Measurements from ENCODE around the gene PRODH.

Gene PRODH, protein sequence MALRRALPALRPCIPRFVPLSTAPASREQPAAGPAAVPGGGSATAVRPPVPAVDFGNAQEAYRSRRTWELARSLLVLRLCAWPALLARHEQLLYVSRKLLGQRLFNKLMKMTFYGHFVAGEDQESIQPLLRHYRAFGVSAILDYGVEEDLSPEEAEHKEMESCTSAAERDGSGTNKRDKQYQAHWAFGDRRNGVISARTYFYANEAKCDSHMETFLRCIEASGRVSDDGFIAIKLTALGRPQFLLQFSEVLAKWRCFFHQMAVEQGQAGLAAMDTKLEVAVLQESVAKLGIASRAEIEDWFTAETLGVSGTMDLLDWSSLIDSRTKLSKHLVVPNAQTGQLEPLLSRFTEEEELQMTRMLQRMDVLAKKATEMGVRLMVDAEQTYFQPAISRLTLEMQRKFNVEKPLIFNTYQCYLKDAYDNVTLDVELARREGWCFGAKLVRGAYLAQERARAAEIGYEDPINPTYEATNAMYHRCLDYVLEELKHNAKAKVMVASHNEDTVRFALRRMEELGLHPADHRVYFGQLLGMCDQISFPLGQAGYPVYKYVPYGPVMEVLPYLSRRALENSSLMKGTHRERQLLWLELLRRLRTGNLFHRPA

GRCh38 chr22:18935889-18936529 is at the start of gene PRODH:
PRODH (minus strand) TSS chr22:18936293; CDS start chr22:18936287, 6 bp downstream.
- H3K36me3 ChIP-seq (ENCODE audit: control insufficient read depth, insufficient read depth, low read length), result no peaks in the 10 kb centered on the region
- no peaks in the 10 kb centered on the region for H3K27me3 ChIP-seq (ENCODE audit: control insufficient read depth, insufficient read depth, low read length)
- H3K4me3 ChIP-seq (ENCODE audit: low read depth, low read length), result no peak within 1 kb of the TSS
- H3K27ac ChIP-seq (ENCODE audit: low read depth, low read length), result no peak within 1 kb of the TSS
- no peak within 1 kb of the TSS for H3K9ac ChIP-seq (ENCODE audit: low read length)
- no peaks in the 10 kb centered on the region for H3K4me1 ChIP-seq (ENCODE audit: control insufficient read depth, insufficient read depth, low read length)
- no peaks in the 10 kb centered on the region for H3K9me3 ChIP-seq (ENCODE audit: control insufficient read depth, insufficient read depth, low read depth, low read length)

GRCh38 chr22:18985780-18986179 is 49.7 kb upstream of the PRODH start:
- Histone ChIP-seq H3K4me1 (ENCODE audit: control insufficient read depth, insufficient read depth, low read length) (no peaks in the 10 kb centered on the region), H3K9me3 (ENCODE audit: control insufficient read depth, insufficient read depth, low read depth, low read length) (peaks cover 4% of the 10 kb centered on the region), H3K4me3 (ENCODE audit: low read depth, low read length) (no peak overlapping the region), H3K27me3 (ENCODE audit: control insufficient read depth, insufficient read depth, low read length) (no peaks in the 10 kb centered on the region), H3K9ac (ENCODE audit: low read length) (no peak overlapping the region), H3K36me3 (ENCODE audit: control insufficient read depth, insufficient read depth, low read length) (no peaks in the 10 kb centered on the region), H3K27ac (ENCODE audit: low read depth, low read length) (no peak overlapping the region)

DNA sequence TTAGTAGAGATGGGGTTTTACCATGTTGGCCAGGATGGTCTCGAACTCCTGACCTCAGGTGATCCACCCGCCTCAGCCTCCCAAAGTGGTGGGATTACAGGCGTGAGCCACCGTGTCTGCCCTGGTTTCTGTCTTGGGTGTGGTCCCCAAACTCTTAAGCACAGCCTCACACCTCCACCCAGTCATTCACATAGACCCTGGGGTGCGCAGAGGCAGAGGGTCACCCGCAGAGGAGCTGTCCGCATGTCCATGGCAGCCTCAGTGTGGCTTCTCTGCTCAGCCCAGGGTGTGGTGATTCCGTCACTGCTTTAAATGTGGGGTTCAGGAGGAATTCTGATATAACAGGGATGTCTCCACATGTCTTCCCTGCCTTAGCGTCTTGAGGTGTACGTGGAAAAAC is 48.5 kb upstream of the PRODH start:
- Histone ChIP-seq H3K4me1 (ENCODE audit: control insufficient read depth, insufficient read depth, low read length) (no peaks in the 10 kb centered on the region), H3K9me3 (ENCODE audit: control insufficient read depth, insufficient read depth, low read depth, low read length) (peaks cover 14% of the 10 kb centered on the region), H3K9ac (ENCODE audit: low read length) (no peak overlapping the region), H3K27me3 (ENCODE audit: control insufficient read depth, insufficient read depth, low read length) (no peaks in the 10 kb centered on the region), H3K4me3 (ENCODE audit: low read depth, low read length) (no peak overlapping the region), H3K36me3 (ENCODE audit: control insufficient read depth, insufficient read depth, low read length) (no peaks in the 10 kb centered on the region), H3K27ac (ENCODE audit: low read depth, low read length) (no peak overlapping the region)

- H3K36me3 ChIP-seq (ENCODE audit: control insufficient read depth, insufficient read depth, low read length), result no peaks in the 10 kb centered on the region
- H3K9me3 ChIP-seq (ENCODE audit: control insufficient read depth, insufficient read depth, low read depth, low read length), result peaks cover 17% of the 10 kb centered on the region
- H3K9ac ChIP-seq (ENCODE audit: low read length), result no peak overlapping the region
- H3K27me3 ChIP-seq (ENCODE audit: control insufficient read depth, insufficient read depth, low read length), result no peaks in the 10 kb centered on the region
- no peak overlapping the region for H3K4me3 ChIP-seq (ENCODE audit: low read depth, low read length)
- H3K27ac ChIP-seq (ENCODE audit: low read depth, low read length), result no peak overlapping the region
- H3K4me1 ChIP-seq (ENCODE audit: control insufficient read depth, insufficient read depth, low read length), result no peaks in the 10 kb centered on the region
These were observed 47.1 kb upstream of the PRODH start for GRCh38 chr22:18983120-18983651.

GRCh38 chr22:18980829-18981228 is 44.7 kb upstream of the PRODH start:
- H3K9me3 ChIP-seq (ENCODE audit: control insufficient read depth, insufficient read depth, low read depth, low read length), result peaks cover 17% of the 10 kb centered on the region
- no peaks in the 10 kb centered on the region for H3K27me3 ChIP-seq (ENCODE audit: control insufficient read depth, insufficient read depth, low read length)
- no peak overlapping the region for H3K4me3 ChIP-seq (ENCODE audit: low read depth, low read length)
- H3K9ac ChIP-seq (ENCODE audit: low read length), result no peak overlapping the region
- H3K27ac ChIP-seq (ENCODE audit: low read depth, low read length), result no peak overlapping the region
- H3K36me3 ChIP-seq (ENCODE audit: control insufficient read depth, insufficient read depth, low read length), result no peaks in the 10 kb centered on the region
- no peaks in the 10 kb centered on the region for H3K4me1 ChIP-seq (ENCODE audit: control insufficient read depth, insufficient read depth, low read length)

- no peak overlapping the region for H3K9ac ChIP-seq (ENCODE audit: low read length)
- H3K4me1 ChIP-seq (ENCODE audit: control insufficient read depth, insufficient read depth, low read length), result no peaks in the 10 kb centered on the region
- no peak overlapping the region for H3K4me3 ChIP-seq (ENCODE audit: low read depth, low read length)
- no peak overlapping the region for H3K27ac ChIP-seq (ENCODE audit: low read depth, low read length)
- H3K36me3 ChIP-seq (ENCODE audit: control insufficient read depth, insufficient read depth, low read length), result no peaks in the 10 kb centered on the region
- no peaks in the 10 kb centered on the region for H3K27me3 ChIP-seq (ENCODE audit: control insufficient read depth, insufficient read depth, low read length)
- peaks cover 17% of the 10 kb centered on the region for H3K9me3 ChIP-seq (ENCODE audit: control insufficient read depth, insufficient read depth, low read depth, low read length)
These were observed 43.9 kb upstream of the PRODH start for GRCh38 chr22:18979957-18980356.

- Histone ChIP-seq H3K36me3 (ENCODE audit: control insufficient read depth, insufficient read depth, low read length) (no peaks in the 10 kb centered on the region), H3K9me3 (ENCODE audit: control insufficient read depth, insufficient read depth, low read depth, low read length) (peaks cover 17% of the 10 kb centered on the region), H3K4me1 (ENCODE audit: control insufficient read depth, insufficient read depth, low read length) (no peaks in the 10 kb centered on the region), H3K4me3 (ENCODE audit: low read depth, low read length) (no peak overlapping the region), H3K9ac (ENCODE audit: low read length) (no peak overlapping the region), H3K27ac (ENCODE audit: low read depth, low read length) (no peak overlapping the region), H3K27me3 (ENCODE audit: control insufficient read depth, insufficient read depth, low read length) (no peaks in the 10 kb centered on the region)
These were observed 42.4 kb upstream of the PRODH start for GRCh38 chr22:18978506-18978905.

GRCh38 chr22:18977824-18978425 is 41.8 kb upstream of the PRODH start:
- no peak overlapping the region for H3K27ac ChIP-seq (ENCODE audit: low read depth, low read length)
- no peak overlapping the region for H3K4me3 ChIP-seq (ENCODE audit: low read depth, low read length)
- H3K27me3 ChIP-seq (ENCODE audit: control insufficient read depth, insufficient read depth, low read length), result no peaks in the 10 kb centered on the region
- H3K4me1 ChIP-seq (ENCODE audit: control insufficient read depth, insufficient read depth, low read length), result no peaks in the 10 kb centered on the region
- H3K9me3 ChIP-seq (ENCODE audit: control insufficient read depth, insufficient read depth, low read depth, low read length), result peaks cover 17% of the 10 kb centered on the region
- H3K9ac ChIP-seq (ENCODE audit: low read length), result no peak overlapping the region
- no peaks in the 10 kb centered on the region for H3K36me3 ChIP-seq (ENCODE audit: control insufficient read depth, insufficient read depth, low read length)

DNA sequence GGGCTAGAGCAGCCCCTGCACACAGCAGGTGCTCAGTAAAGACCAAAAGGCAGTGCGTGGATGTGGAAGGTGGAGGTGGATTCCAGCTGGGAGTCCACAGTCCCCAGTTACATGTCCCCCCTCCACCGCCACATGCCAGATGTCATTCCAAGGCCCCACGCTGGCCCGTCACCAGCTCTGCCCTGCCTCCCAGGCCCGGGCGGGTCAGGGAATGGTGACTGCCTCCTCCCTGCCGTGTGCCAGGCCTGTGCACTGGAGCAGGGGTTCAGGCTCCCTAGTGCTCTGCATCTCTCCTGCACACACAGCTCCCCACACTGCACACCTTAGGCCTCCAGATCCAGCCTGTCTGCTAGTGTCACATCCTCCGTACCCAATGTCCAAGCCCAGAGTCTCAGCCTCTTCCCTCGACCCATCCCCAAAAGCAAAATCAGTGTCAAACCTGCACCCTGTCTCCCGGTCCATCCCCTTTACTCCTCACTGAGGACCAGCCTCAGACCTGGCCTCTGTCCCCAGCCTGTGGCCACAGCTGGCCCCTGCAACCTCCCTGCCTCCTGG is 40.2 kb upstream of the PRODH start:
- peaks cover 4% of the 10 kb centered on the region; the same call in 1 of the 2 replicates for H3K27me3 ChIP-seq (ENCODE audit: control insufficient read depth, insufficient read depth, low read length)
- no peak overlapping the region for H3K9ac ChIP-seq (ENCODE audit: low read length)
- H3K27ac ChIP-seq (ENCODE audit: low read depth, low read length), result no peak overlapping the region
- H3K36me3 ChIP-seq (ENCODE audit: control insufficient read depth, insufficient read depth, low read length), result no peaks in the 10 kb centered on the region
- peaks cover 17% of the 10 kb centered on the region for H3K9me3 ChIP-seq (ENCODE audit: control insufficient read depth, insufficient read depth, low read depth, low read length)
- H3K4me1 ChIP-seq (ENCODE audit: control insufficient read depth, insufficient read depth, low read length), result no peaks in the 10 kb centered on the region
- H3K4me3 ChIP-seq (ENCODE audit: low read depth, low read length), result no peak overlapping the region

DNA sequence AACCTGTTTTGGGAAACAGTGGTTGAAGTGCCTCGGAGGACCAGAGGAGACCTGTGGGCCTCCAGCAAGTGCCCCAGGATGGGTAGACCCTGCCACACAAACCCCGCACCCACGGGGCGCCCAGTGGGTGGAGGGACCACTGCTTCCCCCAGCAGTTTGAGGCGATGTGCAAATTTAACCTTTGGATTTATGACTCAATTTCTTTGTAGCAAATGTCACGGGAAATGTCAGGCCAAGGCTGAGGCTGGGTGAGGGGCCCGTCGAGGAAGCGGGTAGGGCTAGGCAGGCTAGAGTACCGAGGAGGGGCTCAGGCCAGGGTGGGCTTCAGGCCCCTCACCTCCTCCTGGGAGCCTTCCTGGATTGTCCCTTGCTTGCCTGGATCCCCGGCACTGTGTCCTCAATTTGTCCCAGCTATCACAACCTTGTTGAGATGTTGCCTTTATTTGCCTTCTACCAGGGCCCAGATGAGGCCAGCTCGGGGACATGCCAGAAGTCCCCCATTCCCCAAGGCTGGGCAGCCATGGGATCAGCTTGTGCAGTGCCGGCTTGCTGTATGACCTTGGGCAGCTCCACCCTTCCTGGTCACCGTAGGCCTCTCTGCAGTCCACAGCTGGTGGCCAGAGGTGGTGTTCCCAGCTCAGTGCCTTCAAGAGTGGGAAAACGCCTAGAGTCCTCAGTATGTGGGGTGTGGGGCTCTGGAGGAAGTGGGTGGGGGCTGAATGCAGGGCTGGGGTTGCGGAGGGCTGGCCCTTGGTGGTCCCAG is 39.5 kb upstream of the PRODH start:
- Histone ChIP-seq H3K4me1 (ENCODE audit: control insufficient read depth, insufficient read depth, low read length) (no peaks in the 10 kb centered on the region), H3K27me3 (ENCODE audit: control insufficient read depth, insufficient read depth, low read length) (peaks cover 9% of the 10 kb centered on the region; the same call in 1 of the 2 replicates), H3K9me3 (ENCODE audit: control insufficient read depth, insufficient read depth, low read depth, low read length) (peaks cover 11% of the 10 kb centered on the region), H3K9ac (ENCODE audit: low read length) (no peak overlapping the region), H3K4me3 (ENCODE audit: low read depth, low read length) (no peak overlapping the region), H3K27ac (ENCODE audit: low read depth, low read length) (no peak overlapping the region), H3K36me3 (ENCODE audit: control insufficient read depth, insufficient read depth, low read length) (no peaks in the 10 kb centered on the region)

Data from HUES6 (cell line).